ENCODE data around the gene SGK1. TPM values are rescaled to one million over a fixed set of nuclear protein-coding genes. Genes with fewer than 3 reads are reported as not detected.

SGK1 gene
- total and polyA plus RNA-seq, 2 donors from 2014 or later: 142 to 324 TPM

DNA sequence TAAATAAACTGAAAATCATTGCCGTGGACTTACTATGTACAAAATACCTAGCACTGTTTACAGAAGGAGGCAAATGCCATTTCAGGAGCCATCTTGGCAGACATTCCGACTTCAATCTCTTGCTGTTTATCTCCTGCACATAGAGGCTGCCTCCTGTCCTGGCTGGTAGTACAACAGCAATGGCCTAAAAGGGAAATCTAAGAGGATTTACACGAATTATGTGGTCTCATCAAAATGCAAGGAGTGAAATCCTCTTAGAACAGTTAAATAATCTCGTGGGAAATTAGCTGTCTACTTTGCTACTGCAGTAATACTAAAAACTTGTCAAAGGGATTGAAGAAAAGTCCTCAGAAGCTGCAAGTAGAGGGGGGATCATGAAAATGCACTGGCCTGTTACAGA is 183.3 kb downstream of the SGK1 start:
- Histone ChIP-seq H3K27ac (ENCODE audit: low read depth in 2 of 2, low read length in 2 of 2) (no peak overlapping the region), H3K9ac (ENCODE audit: low read length in 3 of 3) (no peak overlapping the region), H3K4me3 (ENCODE audit: low read length in 3 of 3) (no peak overlapping the region), H3K9me3 (ENCODE audit: control insufficient read depth in 2 of 3, insufficient read depth in 1 of 3, low read length in 3 of 3) (no peaks in the 10 kb centered on the region), H3K4me1 (ENCODE audit: control insufficient read depth in 2 of 3, insufficient read depth in 2 of 3, low read depth in 1 of 3, low read length in 3 of 3) (no peaks in the 10 kb centered on the region), H3K36me3 (ENCODE audit: control insufficient read depth in 2 of 3, insufficient read depth in 3 of 3, low read length in 3 of 3) (no peaks in the 10 kb centered on the region), H3K27me3 (ENCODE audit: control insufficient read depth, insufficient read depth, low read length) (no peaks in the 10 kb centered on the region)
- intact Hi-C loops (cut with DNase I): no loop called here
- DNase-seq (no peak), FAIRE-seq (no peak)
- TF ChIP-seq, protein P1, sequence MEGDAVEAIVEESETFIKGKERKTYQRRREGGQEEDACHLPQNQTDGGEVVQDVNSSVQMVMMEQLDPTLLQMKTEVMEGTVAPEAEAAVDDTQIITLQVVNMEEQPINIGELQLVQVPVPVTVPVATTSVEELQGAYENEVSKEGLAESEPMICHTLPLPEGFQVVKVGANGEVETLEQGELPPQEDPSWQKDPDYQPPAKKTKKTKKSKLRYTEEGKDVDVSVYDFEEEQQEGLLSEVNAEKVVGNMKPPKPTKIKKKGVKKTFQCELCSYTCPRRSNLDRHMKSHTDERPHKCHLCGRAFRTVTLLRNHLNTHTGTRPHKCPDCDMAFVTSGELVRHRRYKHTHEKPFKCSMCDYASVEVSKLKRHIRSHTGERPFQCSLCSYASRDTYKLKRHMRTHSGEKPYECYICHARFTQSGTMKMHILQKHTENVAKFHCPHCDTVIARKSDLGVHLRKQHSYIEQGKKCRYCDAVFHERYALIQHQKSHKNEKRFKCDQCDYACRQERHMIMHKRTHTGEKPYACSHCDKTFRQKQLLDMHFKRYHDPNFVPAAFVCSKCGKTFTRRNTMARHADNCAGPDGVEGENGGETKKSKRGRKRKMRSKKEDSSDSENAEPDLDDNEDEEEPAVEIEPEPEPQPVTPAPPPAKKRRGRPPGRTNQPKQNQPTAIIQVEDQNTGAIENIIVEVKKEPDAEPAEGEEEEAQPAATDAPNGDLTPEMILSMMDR (IDR thresholded peaks at IDR 0.05; ENCODE audit: borderline replicate concordance, extremely low read depth, insufficient read depth): no peak

DNA sequence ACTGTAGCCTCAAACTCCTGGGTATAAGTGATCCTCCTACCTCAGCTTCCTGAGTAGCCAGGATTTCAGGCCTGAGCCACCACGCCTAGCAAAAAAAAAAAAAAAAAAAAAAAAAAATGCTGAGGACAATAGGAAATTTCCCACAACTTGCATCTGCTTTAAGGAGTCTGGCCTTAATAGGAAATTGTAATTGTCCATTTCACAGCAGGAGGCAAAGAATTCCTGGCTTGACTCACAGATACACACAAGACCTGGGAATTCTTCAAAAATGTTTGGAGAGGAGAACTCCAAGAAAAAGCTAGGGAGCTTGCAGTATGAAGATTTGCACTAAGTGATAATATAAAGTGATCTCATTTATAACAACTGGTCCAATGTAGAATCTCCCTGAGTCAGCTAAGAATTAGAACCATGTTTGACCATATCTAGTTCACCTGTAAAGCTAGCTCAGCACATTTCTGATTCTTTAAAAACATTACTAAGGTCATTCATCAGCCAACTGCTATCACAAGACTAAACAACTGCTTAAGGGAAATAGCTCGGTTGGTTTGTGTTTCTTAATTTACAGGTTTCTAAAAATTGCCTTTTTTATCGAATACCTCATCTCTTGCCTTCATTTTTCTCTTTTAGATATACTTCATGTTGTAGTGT is 185.3 kb downstream of the SGK1 start:
- intact Hi-C loops (cut with DNase I): no loop called here
- no peaks in the 10 kb centered on the region for H3K27me3 ChIP-seq (ENCODE audit: control insufficient read depth, insufficient read depth, low read length)
- TF ChIP-seq, protein P1 (IDR thresholded peaks at IDR 0.05; ENCODE audit: borderline replicate concordance, extremely low read depth, insufficient read depth): no peak
- H3K27ac ChIP-seq (ENCODE audit: low read depth in 2 of 2, low read length in 2 of 2): no peak overlapping the region
- no peak overlapping the region for H3K9ac ChIP-seq (ENCODE audit: low read length in 3 of 3)
- FAIRE-seq (no peak), DNase-seq (no peak)
- H3K4me3 ChIP-seq (ENCODE audit: low read length in 3 of 3): no peak overlapping the region
- no peaks in the 10 kb centered on the region for H3K9me3 ChIP-seq (ENCODE audit: control insufficient read depth in 2 of 3, insufficient read depth in 1 of 3, low read length in 3 of 3)
- H3K36me3 ChIP-seq (ENCODE audit: control insufficient read depth in 2 of 3, insufficient read depth in 3 of 3, low read length in 3 of 3): no peaks in the 10 kb centered on the region
- H3K4me1 ChIP-seq (ENCODE audit: control insufficient read depth in 2 of 3, insufficient read depth in 2 of 3, low read depth in 1 of 3, low read length in 3 of 3): no peaks in the 10 kb centered on the region

DNA sequence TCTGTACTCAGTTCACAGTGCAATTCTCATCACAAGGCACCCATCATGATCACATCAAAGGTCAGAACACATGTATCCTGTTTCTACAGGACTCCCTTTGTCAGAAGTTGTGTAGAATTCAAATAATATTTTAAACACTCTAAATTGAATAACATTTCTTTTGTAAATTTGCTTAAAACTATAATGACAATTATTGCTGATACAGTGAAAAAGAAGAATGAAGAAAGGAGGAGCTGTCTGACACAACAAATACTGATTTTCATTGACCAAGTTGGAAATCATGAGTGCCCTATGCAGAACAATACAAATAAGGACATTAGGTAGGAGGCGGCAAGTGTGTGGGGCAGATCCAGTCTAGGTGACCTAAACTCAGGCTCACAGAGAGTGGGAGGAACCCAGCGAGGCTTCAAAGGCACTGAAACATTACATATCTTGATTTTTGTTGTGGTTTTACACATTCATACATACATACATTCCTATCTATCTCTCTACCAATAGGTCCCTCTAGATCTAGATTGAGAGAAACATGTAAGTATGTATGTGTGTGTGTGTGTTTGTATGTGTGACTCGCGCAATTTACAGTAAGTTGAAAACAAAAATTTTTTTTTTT is 186.3 kb downstream of the SGK1 start:
- intact Hi-C loops (cut with DNase I): no loop called here
- H3K9me3 ChIP-seq (ENCODE audit: control insufficient read depth in 2 of 3, insufficient read depth in 1 of 3, low read length in 3 of 3): no peaks in the 10 kb centered on the region
- H3K4me1 ChIP-seq (ENCODE audit: control insufficient read depth in 2 of 3, insufficient read depth in 2 of 3, low read depth in 1 of 3, low read length in 3 of 3): no peaks in the 10 kb centered on the region
- no peak overlapping the region for H3K9ac ChIP-seq (ENCODE audit: low read length in 3 of 3)
- H3K27me3 ChIP-seq (ENCODE audit: control insufficient read depth, insufficient read depth, low read length): no peaks in the 10 kb centered on the region
- H3K27ac ChIP-seq (ENCODE audit: low read depth in 2 of 2, low read length in 2 of 2): no peak overlapping the region
- no peak for FAIRE-seq
- no peaks in the 10 kb centered on the region for H3K36me3 ChIP-seq (ENCODE audit: control insufficient read depth in 2 of 3, insufficient read depth in 3 of 3, low read length in 3 of 3)
- TF ChIP-seq, protein P1 (IDR thresholded peaks at IDR 0.05; ENCODE audit: borderline replicate concordance, extremely low read depth, insufficient read depth): no peak
- no peak overlapping the region for H3K4me3 ChIP-seq (ENCODE audit: low read length in 3 of 3)
- no peak for DNase-seq

All from kidney (tissue), 14 donors.